Measurements from ENCODE around the gene LRTM2. TPM values are rescaled to one million over a fixed set of nuclear protein-coding genes. Genes with fewer than 3 reads are reported as not detected.

Gene LRTM2
- polyA plus RNA-seq, 1 donor (not counting 4 experiments of a cell fraction or from before 2014, with no cell fraction given) = not detected

- Histone ChIP-seq H3K9me1 (ENCODE audit: control insufficient read depth, extremely low read depth, insufficient read depth, low read length) (no peaks in the 10 kb centered on the region), H3K4me3 (ENCODE audit: control insufficient read depth in 2 of 3, extremely low read depth in 1 of 3, insufficient read depth in 2 of 3, low read depth in 1 of 3, low read length in 3 of 3) (no peak overlapping the region), H2AFZ (ENCODE audit: control insufficient read depth, low read length) (no peak overlapping the region), H3K4me1 (ENCODE audit: control insufficient read depth, extremely low read depth, insufficient read depth, low read length) (no peaks in the 10 kb centered on the region), H4K20me1 (ENCODE audit: control insufficient read depth, extremely low read depth, insufficient read depth, low read length) (no peaks in the 10 kb centered on the region), H3K27ac (ENCODE audit: control insufficient read depth, insufficient read depth, low read length) (no peak overlapping the region), H3K36me3 (ENCODE audit: control insufficient read depth in 2 of 2, extremely low read depth in 1 of 2, insufficient read depth in 2 of 2, low read length in 2 of 2) (no peaks in the 10 kb centered on the region), H3K4me2 (ENCODE audit: control insufficient read depth, extremely low read depth, insufficient read depth, low read depth, low read length) (no peak overlapping the region), H3K79me2 (ENCODE audit: control insufficient read depth, insufficient read depth, low read length) (no peaks in the 10 kb centered on the region), H3K9me3 (ENCODE audit: control insufficient read depth, low read depth, low read length) (no peaks in the 10 kb centered on the region), H3K27me3 (ENCODE audit: control insufficient read depth, extremely low read depth, insufficient read depth, low read length) (peaks cover 18% of the 10 kb centered on the region), H3K9ac (ENCODE audit: control insufficient read depth, extremely low read depth, insufficient read depth, low read length) (no peak overlapping the region)
- FAIRE-seq (no peak), DNase-seq (ENCODE audit: low read depth, low spot score) (no peak)
- no peak for TF ChIP-seq EZH2 (IDR thresholded peaks at IDR 0.05; ENCODE audit: low read length)
- TF ChIP-seq, protein P1, sequence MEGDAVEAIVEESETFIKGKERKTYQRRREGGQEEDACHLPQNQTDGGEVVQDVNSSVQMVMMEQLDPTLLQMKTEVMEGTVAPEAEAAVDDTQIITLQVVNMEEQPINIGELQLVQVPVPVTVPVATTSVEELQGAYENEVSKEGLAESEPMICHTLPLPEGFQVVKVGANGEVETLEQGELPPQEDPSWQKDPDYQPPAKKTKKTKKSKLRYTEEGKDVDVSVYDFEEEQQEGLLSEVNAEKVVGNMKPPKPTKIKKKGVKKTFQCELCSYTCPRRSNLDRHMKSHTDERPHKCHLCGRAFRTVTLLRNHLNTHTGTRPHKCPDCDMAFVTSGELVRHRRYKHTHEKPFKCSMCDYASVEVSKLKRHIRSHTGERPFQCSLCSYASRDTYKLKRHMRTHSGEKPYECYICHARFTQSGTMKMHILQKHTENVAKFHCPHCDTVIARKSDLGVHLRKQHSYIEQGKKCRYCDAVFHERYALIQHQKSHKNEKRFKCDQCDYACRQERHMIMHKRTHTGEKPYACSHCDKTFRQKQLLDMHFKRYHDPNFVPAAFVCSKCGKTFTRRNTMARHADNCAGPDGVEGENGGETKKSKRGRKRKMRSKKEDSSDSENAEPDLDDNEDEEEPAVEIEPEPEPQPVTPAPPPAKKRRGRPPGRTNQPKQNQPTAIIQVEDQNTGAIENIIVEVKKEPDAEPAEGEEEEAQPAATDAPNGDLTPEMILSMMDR (optimal IDR thresholded peaks at IDR 0.05 in 1 of 3, IDR thresholded peaks at IDR 0.05 in 1 of 3, conservative IDR thresholded peaks at IDR 0.05 in 1 of 3; ENCODE audit: extremely low read depth in 1 of 3, insufficient read depth in 2 of 3, low read length in 3 of 3) = no peak
- dilution Hi-C loops (cut with MboI; ENCODE audit: extremely low pct_ligation_motif_present, low sequenced_read_pairs) = no loop called here
Observed at GRCh38 chr12:1838205-1838993, 18.0 kb downstream of the LRTM2 start.

DNA sequence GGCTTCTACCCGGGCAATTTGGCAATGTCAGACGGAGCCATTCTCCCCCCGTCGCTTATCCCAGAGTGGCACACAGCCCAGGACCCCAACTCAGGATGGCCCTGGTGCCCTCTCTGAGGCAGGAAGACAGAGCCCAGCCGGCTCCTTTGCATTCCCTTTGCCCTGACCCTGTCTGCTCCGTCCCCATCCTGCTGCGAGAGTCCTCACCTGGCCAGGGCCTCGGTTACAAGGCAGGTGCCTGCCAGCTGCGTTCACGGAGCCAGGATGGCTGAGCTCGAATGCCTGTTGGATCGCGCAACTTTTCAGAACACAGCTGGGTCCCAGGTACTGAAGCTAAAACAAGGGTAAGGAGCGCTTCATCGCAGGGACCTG is 18.6 kb downstream of the LRTM2 start:
- no peak overlapping the region for H2AFZ ChIP-seq (ENCODE audit: control insufficient read depth, low read length)
- no peak for FAIRE-seq
- H3K79me2 ChIP-seq (ENCODE audit: control insufficient read depth, insufficient read depth, low read length) = no peaks in the 10 kb centered on the region
- H3K27ac ChIP-seq (ENCODE audit: control insufficient read depth, insufficient read depth, low read length) = no peak overlapping the region
- H3K27me3 ChIP-seq (ENCODE audit: control insufficient read depth, extremely low read depth, insufficient read depth, low read length) = peaks cover 22% of the 10 kb centered on the region
- H3K4me2 ChIP-seq (ENCODE audit: control insufficient read depth, extremely low read depth, insufficient read depth, low read depth, low read length) = no peak overlapping the region
- H3K9me3 ChIP-seq (ENCODE audit: control insufficient read depth, low read depth, low read length) = no peaks in the 10 kb centered on the region
- DNase-seq (ENCODE audit: low read depth, low spot score) = no peak
- no peak overlapping the region for H3K4me3 ChIP-seq (ENCODE audit: control insufficient read depth in 2 of 3, extremely low read depth in 1 of 3, insufficient read depth in 2 of 3, low read depth in 1 of 3, low read length in 3 of 3)
- dilution Hi-C loops (cut with MboI; ENCODE audit: extremely low pct_ligation_motif_present, low sequenced_read_pairs) = no loop called here
- H3K9me1 ChIP-seq (ENCODE audit: control insufficient read depth, extremely low read depth, insufficient read depth, low read length) = no peaks in the 10 kb centered on the region
- no peak overlapping the region for H3K9ac ChIP-seq (ENCODE audit: control insufficient read depth, extremely low read depth, insufficient read depth, low read length)
- H3K36me3 ChIP-seq (ENCODE audit: control insufficient read depth in 2 of 2, extremely low read depth in 1 of 2, insufficient read depth in 2 of 2, low read length in 2 of 2) = no peaks in the 10 kb centered on the region
- H3K4me1 ChIP-seq (ENCODE audit: control insufficient read depth, extremely low read depth, insufficient read depth, low read length) = no peaks in the 10 kb centered on the region
- no peaks in the 10 kb centered on the region for H4K20me1 ChIP-seq (ENCODE audit: control insufficient read depth, extremely low read depth, insufficient read depth, low read length)
- TF ChIP-seq EZH2 (IDR thresholded peaks at IDR 0.05; ENCODE audit: low read length) = no peak
- TF ChIP-seq, protein P1 (optimal IDR thresholded peaks at IDR 0.05 in 1 of 3, IDR thresholded peaks at IDR 0.05 in 1 of 3, conservative IDR thresholded peaks at IDR 0.05 in 1 of 3; ENCODE audit: extremely low read depth in 1 of 3, insufficient read depth in 2 of 3, low read length in 3 of 3) = no peak
